ENCODE measurements around the gene PARD3. TPM values are rescaled to one million over a fixed set of nuclear protein-coding genes. Genes with fewer than 3 reads are reported as not detected.

The PARD3 gene
- total and polyA plus RNA-seq, 2 experiments from 2014 or later, result 47.2 to 59.7 TPM

GRCh38 chr10:34177445-34177844 is 637.7 kb downstream of the PARD3 start:
- H3K4me3 ChIP-seq, result no peak overlapping the region
- no peaks in the 10 kb centered on the region for H4K20me1 ChIP-seq (ENCODE audit: insufficient read depth, poor library complexity, severe bottlenecking)
- DNase-seq (ENCODE audit: low spot score), result no peak
- H3K9me3 ChIP-seq (ENCODE audit: low read depth), result no peaks in the 10 kb centered on the region
- no peaks in the 10 kb centered on the region for H3K27me3 ChIP-seq
- no peaks in the 10 kb centered on the region for H3K36me3 ChIP-seq (replicated peaks; ENCODE audit: insufficient read depth, low read depth)
- no peak overlapping the region for H2AFZ ChIP-seq
- H3K9me2 ChIP-seq (replicated peaks; ENCODE audit: insufficient read depth), result no peaks in the 10 kb centered on the region
- no peak overlapping the region for H3K27ac ChIP-seq
- WGBS (ENCODE audit: low lambda C conversion rate, missing lambda C conversion rate), result 88% methylated on average over 11 of the region's 11 CpGs
- H3K4me2 ChIP-seq, result no peak overlapping the region
- H3K79me2 ChIP-seq, result peaks cover 6% of the 10 kb centered on the region
- TF ChIP-seq EZH2 (IDR thresholded peaks at IDR 0.05; ENCODE audit: borderline replicate concordance) (no peak), EZH2phosphoT487 (IDR thresholded peaks at IDR 0.05; ENCODE audit: low read depth, severe bottlenecking, unreplicated experiment) (no peak), CTCF (IDR thresholded peaks at IDR 0.05; ENCODE audit: poor library complexity) (no peak)
- peaks cover 5% of the 10 kb centered on the region for H3K4me1 ChIP-seq (ENCODE audit: insufficient read depth)

GRCh38 chr10:34176351-34176750 is 638.7 kb downstream of the PARD3 start:
- no peak for TF ChIP-seq CTCF (IDR thresholded peaks at IDR 0.05; ENCODE audit: poor library complexity)
- no peak for TF ChIP-seq EZH2phosphoT487 (IDR thresholded peaks at IDR 0.05; ENCODE audit: low read depth, severe bottlenecking, unreplicated experiment)
- TF ChIP-seq EZH2 (IDR thresholded peaks at IDR 0.05; ENCODE audit: borderline replicate concordance), result no peak

GRCh38 chr10:34175121-34175520 is 640.0 kb downstream of the PARD3 start:
- H3K79me2 ChIP-seq, result peaks cover 3% of the 10 kb centered on the region
- H2AFZ ChIP-seq, result no peak overlapping the region
- TF ChIP-seq EZH2phosphoT487 (IDR thresholded peaks at IDR 0.05; ENCODE audit: low read depth, severe bottlenecking, unreplicated experiment), result no peak
- TF ChIP-seq EZH2 (IDR thresholded peaks at IDR 0.05; ENCODE audit: borderline replicate concordance), result no peak
- TF ChIP-seq CTCF (IDR thresholded peaks at IDR 0.05; ENCODE audit: poor library complexity), result no peak
- no peak overlapping the region for H3K4me3 ChIP-seq
- no peaks in the 10 kb centered on the region for H3K36me3 ChIP-seq (replicated peaks; ENCODE audit: insufficient read depth, low read depth)
- H3K9me2 ChIP-seq (replicated peaks; ENCODE audit: insufficient read depth), result no peaks in the 10 kb centered on the region
- H3K27ac ChIP-seq, result no peak overlapping the region
- no peaks in the 10 kb centered on the region for H3K4me1 ChIP-seq (ENCODE audit: insufficient read depth)
- no peaks in the 10 kb centered on the region for H3K9me3 ChIP-seq (ENCODE audit: low read depth)
- no peaks in the 10 kb centered on the region for H4K20me1 ChIP-seq (ENCODE audit: insufficient read depth, poor library complexity, severe bottlenecking)
- H3K27me3 ChIP-seq, result no peaks in the 10 kb centered on the region
- no peak overlapping the region for H3K4me2 ChIP-seq
- 64% methylated on average over 2 of the region's 2 CpGs for WGBS (ENCODE audit: low lambda C conversion rate, missing lambda C conversion rate)
- no peak for DNase-seq (ENCODE audit: low spot score)

More at GRCh38 chr10:34176351-34176750, 638.7 kb downstream of the PARD3 start:
- no peaks in the 10 kb centered on the region for H3K4me1 ChIP-seq (ENCODE audit: insufficient read depth)
- peaks cover 6% of the 10 kb centered on the region for H3K79me2 ChIP-seq
- H3K27ac ChIP-seq, result no peak overlapping the region
- no peaks in the 10 kb centered on the region for H4K20me1 ChIP-seq (ENCODE audit: insufficient read depth, poor library complexity, severe bottlenecking)
- no peaks in the 10 kb centered on the region for H3K9me2 ChIP-seq (replicated peaks; ENCODE audit: insufficient read depth)
- no peaks in the 10 kb centered on the region for H3K9me3 ChIP-seq (ENCODE audit: low read depth)
- H2AFZ ChIP-seq, result no peak overlapping the region
- WGBS (ENCODE audit: low lambda C conversion rate, missing lambda C conversion rate), result 55% methylated on average over 5 of the region's 5 CpGs
- H3K4me2 ChIP-seq, result no peak overlapping the region
- DNase-seq (ENCODE audit: low spot score), result no peak
- no peaks in the 10 kb centered on the region for H3K27me3 ChIP-seq
- H3K36me3 ChIP-seq (replicated peaks; ENCODE audit: insufficient read depth, low read depth), result no peaks in the 10 kb centered on the region
- no peak overlapping the region for H3K4me3 ChIP-seq
